Measurements from ENCODE around the gene PRKG1. TPM values are rescaled to one million over a fixed set of nuclear protein-coding genes. Genes with fewer than 3 reads are reported as not detected.

PRKG1 gene
- total and polyA plus RNA-seq, 2 donors (not counting 1 experiment from before 2014, with no cell fraction given), result 45.8 to 71.8 TPM

DNA sequence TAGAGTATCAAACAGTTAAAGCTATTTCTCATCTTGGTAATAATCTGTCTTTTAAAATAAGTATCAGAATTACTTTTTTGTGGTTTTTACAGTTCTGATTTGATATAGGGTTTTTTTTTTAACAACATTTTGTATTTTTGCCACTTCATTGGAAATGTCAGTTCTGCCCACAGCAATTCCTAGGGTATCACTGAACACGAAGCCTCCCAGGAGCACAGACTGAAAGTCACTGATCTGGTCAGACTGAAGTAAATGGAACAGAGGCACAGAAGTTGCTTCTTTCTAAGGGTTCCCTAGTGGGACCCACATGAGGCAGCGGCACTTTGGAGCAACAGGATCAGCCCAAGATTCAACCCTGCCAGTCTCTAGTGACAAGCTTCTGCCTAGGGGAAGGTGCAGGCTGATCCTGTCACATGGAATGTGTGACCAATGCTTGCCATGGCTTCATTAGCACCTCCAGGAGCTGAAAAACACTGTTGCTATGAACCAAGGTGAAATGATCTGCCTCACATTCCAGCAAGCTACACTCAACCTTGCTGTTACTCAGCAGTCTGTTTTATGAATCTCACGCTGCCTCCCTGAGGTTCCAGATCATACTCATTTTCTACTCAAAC lies 898.6 kb downstream of the PRKG1 start:
- Histone ChIP-seq H3K27ac (ENCODE audit: insufficient read depth, low read length) (no peak overlapping the region), H3K27me3 (ENCODE audit: control insufficient read depth, insufficient read depth, low read length) (no peaks in the 10 kb centered on the region), H3K4me1 (ENCODE audit: control insufficient read depth, extremely low read depth, insufficient read depth, low read length) (no peaks in the 10 kb centered on the region), H3K4me2 (ENCODE audit: extremely low read depth, insufficient read depth, low read length) (no peak overlapping the region), H3K79me2 (ENCODE audit: control insufficient read depth, insufficient read depth, low read length) (no peaks in the 10 kb centered on the region), H3K4me3 (replicated peaks in 1 of 4; ENCODE audit: control extremely low read depth in 1 of 4, insufficient read depth in 1 of 4, low read depth in 3 of 4, low read length in 4 of 4) (no peak overlapping the region), H3K36me3 (ENCODE audit: control insufficient read depth, insufficient read depth, low read length) (no peaks in the 10 kb centered on the region), H3K9me3 (ENCODE audit: control insufficient read depth, insufficient read depth, low read depth, low read length) (no peaks in the 10 kb centered on the region), H3K9ac (ENCODE audit: insufficient read depth, low read length) (no peak overlapping the region), H4K20me1 (ENCODE audit: control insufficient read depth, extremely low read depth, insufficient read depth, low read length) (no peaks in the 10 kb centered on the region), H2AFZ (ENCODE audit: low read length) (no peak overlapping the region)
- no peak for TF ChIP-seq EZH2 (IDR thresholded peaks at IDR 0.05; ENCODE audit: low read length, missing control alignments)
- TF ChIP-seq, protein P1, sequence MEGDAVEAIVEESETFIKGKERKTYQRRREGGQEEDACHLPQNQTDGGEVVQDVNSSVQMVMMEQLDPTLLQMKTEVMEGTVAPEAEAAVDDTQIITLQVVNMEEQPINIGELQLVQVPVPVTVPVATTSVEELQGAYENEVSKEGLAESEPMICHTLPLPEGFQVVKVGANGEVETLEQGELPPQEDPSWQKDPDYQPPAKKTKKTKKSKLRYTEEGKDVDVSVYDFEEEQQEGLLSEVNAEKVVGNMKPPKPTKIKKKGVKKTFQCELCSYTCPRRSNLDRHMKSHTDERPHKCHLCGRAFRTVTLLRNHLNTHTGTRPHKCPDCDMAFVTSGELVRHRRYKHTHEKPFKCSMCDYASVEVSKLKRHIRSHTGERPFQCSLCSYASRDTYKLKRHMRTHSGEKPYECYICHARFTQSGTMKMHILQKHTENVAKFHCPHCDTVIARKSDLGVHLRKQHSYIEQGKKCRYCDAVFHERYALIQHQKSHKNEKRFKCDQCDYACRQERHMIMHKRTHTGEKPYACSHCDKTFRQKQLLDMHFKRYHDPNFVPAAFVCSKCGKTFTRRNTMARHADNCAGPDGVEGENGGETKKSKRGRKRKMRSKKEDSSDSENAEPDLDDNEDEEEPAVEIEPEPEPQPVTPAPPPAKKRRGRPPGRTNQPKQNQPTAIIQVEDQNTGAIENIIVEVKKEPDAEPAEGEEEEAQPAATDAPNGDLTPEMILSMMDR (conservative IDR thresholded peaks at IDR 0.05 in 1 of 2, IDR thresholded peaks at IDR 0.05 in 1 of 2; ENCODE audit: low read depth in 1 of 2, low read length in 2 of 2), result no peak
- no peak for DNase-seq (ENCODE audit: low read depth in 2 of 2)

- Histone ChIP-seq H3K27me3 (ENCODE audit: control insufficient read depth, insufficient read depth, low read length) (no peaks in the 10 kb centered on the region), H3K9ac (ENCODE audit: insufficient read depth, low read length) (no peak overlapping the region), H2AFZ (ENCODE audit: low read length) (no peak overlapping the region), H3K79me2 (ENCODE audit: control insufficient read depth, insufficient read depth, low read length) (no peaks in the 10 kb centered on the region), H3K9me3 (ENCODE audit: control insufficient read depth, insufficient read depth, low read depth, low read length) (no peaks in the 10 kb centered on the region), H3K4me3 (replicated peaks in 1 of 4; ENCODE audit: control extremely low read depth in 1 of 4, insufficient read depth in 1 of 4, low read depth in 3 of 4, low read length in 4 of 4) (no peak overlapping the region), H3K4me1 (ENCODE audit: control insufficient read depth, extremely low read depth, insufficient read depth, low read length) (no peaks in the 10 kb centered on the region), H3K36me3 (ENCODE audit: control insufficient read depth, insufficient read depth, low read length) (no peaks in the 10 kb centered on the region), H4K20me1 (ENCODE audit: control insufficient read depth, extremely low read depth, insufficient read depth, low read length) (no peaks in the 10 kb centered on the region), H3K27ac (ENCODE audit: insufficient read depth, low read length) (no peak overlapping the region), H3K4me2 (ENCODE audit: extremely low read depth, insufficient read depth, low read length) (no peak overlapping the region)
- TF ChIP-seq EZH2 (IDR thresholded peaks at IDR 0.05; ENCODE audit: low read length, missing control alignments), result no peak
- TF ChIP-seq, protein P1 (conservative IDR thresholded peaks at IDR 0.05 in 1 of 2, IDR thresholded peaks at IDR 0.05 in 1 of 2; ENCODE audit: low read depth in 1 of 2, low read length in 2 of 2), result no peak
- DNase-seq (ENCODE audit: low read depth in 2 of 2), result no peak
Measured at GRCh38 chr10:51980752-51981151, 906.5 kb downstream of the PRKG1 start.

DNA sequence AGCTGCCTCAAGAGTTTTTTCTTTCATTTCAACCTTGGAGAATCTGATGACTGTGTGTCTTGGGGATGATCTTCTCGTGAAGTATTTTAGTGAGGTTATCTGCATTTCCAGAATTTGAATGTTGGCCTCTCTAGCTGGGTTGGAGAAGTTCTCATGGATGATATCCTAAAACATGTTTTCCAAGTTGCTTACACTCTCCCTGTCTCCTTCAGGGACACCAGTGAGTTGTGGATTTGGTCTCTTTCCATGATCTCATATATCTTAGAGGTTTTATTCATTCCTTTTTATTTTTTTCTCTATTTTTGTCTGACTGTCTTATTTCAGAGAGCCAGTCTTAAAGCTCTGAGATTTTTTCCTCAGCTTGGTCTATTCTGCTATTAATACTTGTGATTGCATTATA lies 907.4 kb downstream of the PRKG1 start:
- Histone ChIP-seq H3K4me1 (ENCODE audit: control insufficient read depth, extremely low read depth, insufficient read depth, low read length) (no peaks in the 10 kb centered on the region), H3K9me3 (ENCODE audit: control insufficient read depth, insufficient read depth, low read depth, low read length) (no peaks in the 10 kb centered on the region), H3K36me3 (ENCODE audit: control insufficient read depth, insufficient read depth, low read length) (no peaks in the 10 kb centered on the region), H3K4me3 (replicated peaks in 1 of 4; ENCODE audit: control extremely low read depth in 1 of 4, insufficient read depth in 1 of 4, low read depth in 3 of 4, low read length in 4 of 4) (no peak overlapping the region), H3K4me2 (ENCODE audit: extremely low read depth, insufficient read depth, low read length) (no peak overlapping the region), H3K79me2 (ENCODE audit: control insufficient read depth, insufficient read depth, low read length) (no peaks in the 10 kb centered on the region), H3K27me3 (ENCODE audit: control insufficient read depth, insufficient read depth, low read length) (no peaks in the 10 kb centered on the region), H2AFZ (ENCODE audit: low read length) (no peak overlapping the region), H4K20me1 (ENCODE audit: control insufficient read depth, extremely low read depth, insufficient read depth, low read length) (no peaks in the 10 kb centered on the region), H3K9ac (ENCODE audit: insufficient read depth, low read length) (no peak overlapping the region), H3K27ac (ENCODE audit: insufficient read depth, low read length) (no peak overlapping the region)
- DNase-seq (ENCODE audit: low read depth in 2 of 2), result no peak
- TF ChIP-seq, protein P1 (conservative IDR thresholded peaks at IDR 0.05 in 1 of 2, IDR thresholded peaks at IDR 0.05 in 1 of 2; ENCODE audit: low read depth in 1 of 2, low read length in 2 of 2), result no peak
- TF ChIP-seq EZH2 (IDR thresholded peaks at IDR 0.05; ENCODE audit: low read length, missing control alignments), result no peak
